H9 (cell line): ENCODE data around the gene GEN1. TPM values are rescaled to one million over a fixed set of nuclear protein-coding genes. Genes with fewer than 3 reads are reported as not detected.

Experiments used
- DNase-seq: peaks from one replicate; pipeline ENCODE4 v3.0.0-alpha.2; 2017
- H2AFZ ChIP-seq: one replicate; pipeline ENCODE4 v1.6.1; 2013; ENCODE audit warnings: mild to moderate bottlenecking, low read length, control low read depth, moderate library complexity
- H2AK5ac ChIP-seq: 2 replicates; pipeline ENCODE4 v1.6.1; 2013; ENCODE audit warnings: low read length, control low read depth, mixed read lengths; ENCODE audit not compliant: insufficient read length
- H2BK120ac ChIP-seq: one replicate; pipeline ENCODE4 v1.6.1; 2013; ENCODE audit warnings: low read depth, mild to moderate bottlenecking, low read length, control low read depth, inconsistent platforms; ENCODE audit not compliant: poor library complexity, severe bottlenecking
- H2BK12ac ChIP-seq: 2 replicates; pipeline ENCODE4 v1.6.1; 2013; ENCODE audit warnings: low read length, control low read depth, mixed read lengths, low read depth; ENCODE audit not compliant: insufficient read length
- H2BK15ac ChIP-seq: 2 replicates; pipeline ENCODE4 v1.6.1; 2013; ENCODE audit warnings: low read depth, low read length, control low read depth
- H2BK20ac ChIP-seq: one replicate; pipeline ENCODE4 v1.6.1; 2013; ENCODE audit warnings: low read depth, mild to moderate bottlenecking, low read length, control low read depth, inconsistent platforms; ENCODE audit not compliant: poor library complexity, severe bottlenecking
- H2BK5ac ChIP-seq: 2 replicates; pipeline ENCODE4 v1.6.1; 2013; ENCODE audit warnings: low read length, control low read depth, mixed read lengths; ENCODE audit not compliant: insufficient read length
- H3K14ac ChIP-seq: 2 replicates; pipeline ENCODE4 v1.6.1; 2013; ENCODE audit warnings: low read length, control low read depth; ENCODE audit not compliant: insufficient read depth
- H3K18ac ChIP-seq: 2 replicates; pipeline ENCODE4 v1.6.1; 2013; ENCODE audit warnings: low read depth, mild to moderate bottlenecking, mixed read lengths, low read length, control low read depth; ENCODE audit not compliant: insufficient read length
- H3K23ac ChIP-seq: 2 replicates; pipeline ENCODE4 v1.6.1; 2013; ENCODE audit warnings: low read length, control low read depth, mixed read lengths, low read depth; ENCODE audit not compliant: insufficient read length
- H3K23me2 ChIP-seq: 2 replicates; pipeline ENCODE4 v1.6.1; 2013; ENCODE audit warnings: low read depth, mild to moderate bottlenecking, mixed read lengths, low read length, control low read depth; ENCODE audit not compliant: insufficient read length, poor library complexity, severe bottlenecking
- H3K27ac ChIP-seq: 2 replicates; pipeline ENCODE4 v1.5.1; 2013; ENCODE audit warnings: low read length, control low read depth, mixed read lengths, low read depth; ENCODE audit not compliant: insufficient read length
- H3K27me3 ChIP-seq: 2 replicates; pipeline ENCODE4 v1.6.1; 2013; ENCODE audit warnings: low read length, control low read depth, inconsistent platforms; ENCODE audit not compliant: insufficient read depth
- H3K4ac ChIP-seq: 2 replicates; pipeline ENCODE4 v1.6.1; 2013; ENCODE audit warnings: low read depth, mild to moderate bottlenecking, control low read depth, inconsistent platforms, low read length, moderate library complexity
- H3K4me1 ChIP-seq: 2 replicates; pipeline ENCODE4 v1.6.1; 2013; ENCODE audit warnings: low read length, control low read depth, inconsistent platforms; ENCODE audit not compliant: insufficient read depth
- H3K4me2 ChIP-seq: 2 replicates; pipeline ENCODE4 v1.6.1; 2013; ENCODE audit warnings: low read length, control low read depth, mixed read lengths; ENCODE audit not compliant: insufficient read length, insufficient read depth
- H3K56ac ChIP-seq: 2 replicates; pipeline ENCODE4 v1.6.1; 2013; ENCODE audit warnings: low read depth, mild to moderate bottlenecking, mixed read lengths, low read length, control low read depth; ENCODE audit not compliant: insufficient read length
- H3K79me1 ChIP-seq: 2 replicates; pipeline ENCODE4 v1.6.1; 2013; ENCODE audit warnings: low read depth, mild to moderate bottlenecking, moderate library complexity, low read length, control low read depth, inconsistent platforms; ENCODE audit not compliant: insufficient read depth, poor library complexity, severe bottlenecking
- H3K79me2 ChIP-seq: 2 replicates; pipeline ENCODE4 v1.6.1; 2013; ENCODE audit warnings: low read length, control low read depth, inconsistent platforms; ENCODE audit not compliant: insufficient read depth
- H3K9ac ChIP-seq: 2 replicates; pipeline ENCODE4 v1.6.1; 2013; ENCODE audit warnings: low read length, control low read depth, mixed read lengths; ENCODE audit not compliant: insufficient read length; ENCODE audit errors: extremely low read depth
- H3K9me3 ChIP-seq: one replicate; pipeline ENCODE4 v1.6.1; 2013; ENCODE audit warnings: low read depth, low read length, inconsistent platforms; ENCODE audit not compliant: control insufficient read depth
- H3T11ph ChIP-seq: one replicate; pipeline ENCODE4 v1.6.1; 2013; ENCODE audit warnings: mild to moderate bottlenecking, low read length, control low read depth, inconsistent platforms
- H4K20me1 ChIP-seq: one replicate; pipeline ENCODE4 v1.6.1; 2013; ENCODE audit not compliant: control insufficient read depth, insufficient read length, insufficient read depth
- H4K5ac ChIP-seq: 2 replicates; pipeline ENCODE4 v1.6.1; 2013; ENCODE audit warnings: low read depth, mild to moderate bottlenecking, mixed read lengths, low read length, control low read depth; ENCODE audit not compliant: insufficient read length
- H4K8ac ChIP-seq: replicated peaks from 2 replicates; pipeline ENCODE4 v1.6.1; 2013; ENCODE audit warnings: low read length, control low read depth, mixed read lengths, low read depth; ENCODE audit not compliant: insufficient read length
- H4K91ac ChIP-seq: 2 replicates; pipeline ENCODE4 v1.6.1; 2013; ENCODE audit warnings: low read depth, mild to moderate bottlenecking, moderate library complexity, mixed read lengths, low read length, control low read depth; ENCODE audit not compliant: insufficient read length
- H3K27ac Mint-ChIP-seq, 3 experiments: 2 replicates in 2 of 3; 3 replicates in 1 of 3; pipeline ENCODE4 v1.8.0; 2020 to 2021; ENCODE audit warnings: mixed read lengths in 3 of 3, mild to moderate bottlenecking in 1 of 3, moderate library complexity in 1 of 3
- H3K27me3 Mint-ChIP-seq: 2 replicates; pipeline ENCODE4 v1.8.0; 2021; ENCODE audit warnings: low read depth, mild to moderate bottlenecking, moderate library complexity, mixed read lengths
- H3K36me3 Mint-ChIP-seq, 3 experiments: 2 replicates in 2 of 3; 3 replicates in 1 of 3; pipeline ENCODE4 v1.8.0; 2020 to 2021; ENCODE audit warnings: low read depth in 3 of 3, mixed read lengths in 3 of 3; ENCODE audit not compliant: insufficient read depth in 1 of 3
- H3K4me1 Mint-ChIP-seq, 2 experiments: 2 replicates each; pipeline ENCODE4 v1.8.0; 2020; ENCODE audit warnings: mixed read lengths in 2 of 2
- H3K4me3 Mint-ChIP-seq, 2 experiments: 2 replicates in 1 of 2; 3 replicates in 1 of 2; pipeline ENCODE4 v1.8.0; 2020 to 2021; ENCODE audit warnings: mild to moderate bottlenecking in 2 of 2, mixed read lengths in 2 of 2, moderate library complexity in 1 of 2
- H3K9me3 Mint-ChIP-seq, 2 experiments: 2 replicates in 1 of 2; 3 replicates in 1 of 2; pipeline ENCODE4 v1.8.0; 2020; ENCODE audit warnings: mild to moderate bottlenecking in 2 of 2, mixed read lengths in 2 of 2, moderate library complexity in 1 of 2
- WGBS: extraction: QIAGEN DNeasy Blood & Tissue Kit; methylation state at CpG from one replicate; pipeline ENCODE4 v1.1.7; 2013; ENCODE audit warnings: missing lambda C conversion rate, low lambda C conversion rate, mixed read lengths; ENCODE audit not compliant: insufficient read length; ENCODE audit errors: extremely low coverage; 5-methylcytosine and 5-hydroxymethylcytosine counted together
- total RNA-seq: library from RNA; stranded (reverse); gene quantifications from 2 replicates; pipeline ENCODE4 v1.2.1, GENCODE V29; 2021
- TF ChIP-seq, protein P1 (sequence below): fragments of 200-600 bp; sonication (generic); conservative IDR thresholded peaks from 3 replicates; pipeline ENCODE4 v1.8.0; 2021; ENCODE audit warnings: antibody characterized with exemption, mild to moderate bottlenecking

GEN1 gene
- total RNA-seq, 1 experiment from 2014 or later: 28.1 TPM

DNA sequence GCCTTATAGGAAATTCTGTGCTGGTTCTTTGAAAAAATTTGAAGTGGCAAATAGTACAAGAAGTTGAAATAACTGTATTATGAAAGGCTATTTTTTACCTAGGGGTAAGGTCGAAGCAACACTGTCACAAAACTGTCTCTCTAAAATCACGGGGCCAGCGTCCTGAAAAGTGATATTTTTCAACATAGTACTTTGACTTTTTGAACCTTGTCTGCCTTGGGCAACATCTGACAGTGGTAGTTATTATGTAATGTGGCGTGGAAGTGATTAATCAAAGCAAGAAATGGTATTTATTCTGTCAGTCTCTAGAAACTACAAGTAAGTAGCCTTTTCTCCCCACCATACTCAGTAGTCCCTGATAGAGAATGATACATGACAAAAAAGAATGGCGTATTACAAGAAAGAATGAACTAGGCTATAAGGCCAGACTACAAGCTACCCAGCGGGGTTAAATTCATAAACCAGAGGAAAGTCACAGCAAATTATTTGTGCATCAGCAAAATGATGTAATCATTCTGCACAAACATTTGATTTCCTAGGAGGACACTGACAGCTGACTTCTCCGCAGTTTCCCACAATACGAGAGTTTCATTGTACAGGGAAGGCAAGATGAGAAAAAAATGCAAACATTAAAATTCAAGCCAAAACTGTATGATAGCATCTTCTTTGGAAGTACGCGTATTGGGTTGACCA lies 9.8 kb downstream of the GEN1 start:
- H3K27me3 Mint-ChIP-seq: no peaks in the 10 kb centered on the region
- Histone ChIP-seq H3K56ac (no peak overlapping the region), H2AK5ac (no peak overlapping the region), H3K4ac (no peak overlapping the region), H3K79me1 (no peaks in the 10 kb centered on the region), H2BK15ac (no peak overlapping the region), H3K27ac (no peak overlapping the region), H3T11ph (no peak overlapping the region), H2BK20ac (no peak overlapping the region), H3K18ac (no peak overlapping the region), H2BK12ac (no peak overlapping the region), H3K9ac (no peak overlapping the region), H3K27me3 (no peaks in the 10 kb centered on the region), H4K20me1 (no peaks in the 10 kb centered on the region), H3K4me1 (no peaks in the 10 kb centered on the region), H3K23ac (no peak overlapping the region), H4K5ac (no peak overlapping the region), H3K14ac (no peak overlapping the region), H3K9me3 (no peaks in the 10 kb centered on the region), H3K23me2 (no peaks in the 10 kb centered on the region), H3K79me2 (no peaks in the 10 kb centered on the region; the same call in 1 of the 2 replicates), H2BK120ac (no peak overlapping the region), H4K91ac (no peak overlapping the region), H2AFZ (no peak overlapping the region), H2BK5ac (no peak overlapping the region), H4K8ac (no peak overlapping the region), H3K4me2 (no peak overlapping the region)
- no peak for DNase-seq
- H3K4me3 Mint-ChIP-seq: no peak overlapping the region
- H3K36me3 Mint-ChIP-seq: peaks cover 12 to 51% (median 43%) of the 10 kb centered on the region in 3 experiments; a peak in 6 of 7 replicates
- no peaks in the 10 kb centered on the region for H3K4me1 Mint-ChIP-seq
- no peaks in the 10 kb centered on the region for H3K9me3 Mint-ChIP-seq
- H3K27ac Mint-ChIP-seq: no peak overlapping the region
- TF ChIP-seq, protein P1, sequence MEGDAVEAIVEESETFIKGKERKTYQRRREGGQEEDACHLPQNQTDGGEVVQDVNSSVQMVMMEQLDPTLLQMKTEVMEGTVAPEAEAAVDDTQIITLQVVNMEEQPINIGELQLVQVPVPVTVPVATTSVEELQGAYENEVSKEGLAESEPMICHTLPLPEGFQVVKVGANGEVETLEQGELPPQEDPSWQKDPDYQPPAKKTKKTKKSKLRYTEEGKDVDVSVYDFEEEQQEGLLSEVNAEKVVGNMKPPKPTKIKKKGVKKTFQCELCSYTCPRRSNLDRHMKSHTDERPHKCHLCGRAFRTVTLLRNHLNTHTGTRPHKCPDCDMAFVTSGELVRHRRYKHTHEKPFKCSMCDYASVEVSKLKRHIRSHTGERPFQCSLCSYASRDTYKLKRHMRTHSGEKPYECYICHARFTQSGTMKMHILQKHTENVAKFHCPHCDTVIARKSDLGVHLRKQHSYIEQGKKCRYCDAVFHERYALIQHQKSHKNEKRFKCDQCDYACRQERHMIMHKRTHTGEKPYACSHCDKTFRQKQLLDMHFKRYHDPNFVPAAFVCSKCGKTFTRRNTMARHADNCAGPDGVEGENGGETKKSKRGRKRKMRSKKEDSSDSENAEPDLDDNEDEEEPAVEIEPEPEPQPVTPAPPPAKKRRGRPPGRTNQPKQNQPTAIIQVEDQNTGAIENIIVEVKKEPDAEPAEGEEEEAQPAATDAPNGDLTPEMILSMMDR: no peak
- no CpG with 5 or more reads among the region's 10 CpGs for WGBS
